ENCODE measurements around the gene WDR45B.
"Not testable (repeated sequence)": the region's sequence is repeated elsewhere in the genome, so short reads cannot be mapped to it uniquely, and the experiment has no call there.

The WDR45B gene

DNA sequence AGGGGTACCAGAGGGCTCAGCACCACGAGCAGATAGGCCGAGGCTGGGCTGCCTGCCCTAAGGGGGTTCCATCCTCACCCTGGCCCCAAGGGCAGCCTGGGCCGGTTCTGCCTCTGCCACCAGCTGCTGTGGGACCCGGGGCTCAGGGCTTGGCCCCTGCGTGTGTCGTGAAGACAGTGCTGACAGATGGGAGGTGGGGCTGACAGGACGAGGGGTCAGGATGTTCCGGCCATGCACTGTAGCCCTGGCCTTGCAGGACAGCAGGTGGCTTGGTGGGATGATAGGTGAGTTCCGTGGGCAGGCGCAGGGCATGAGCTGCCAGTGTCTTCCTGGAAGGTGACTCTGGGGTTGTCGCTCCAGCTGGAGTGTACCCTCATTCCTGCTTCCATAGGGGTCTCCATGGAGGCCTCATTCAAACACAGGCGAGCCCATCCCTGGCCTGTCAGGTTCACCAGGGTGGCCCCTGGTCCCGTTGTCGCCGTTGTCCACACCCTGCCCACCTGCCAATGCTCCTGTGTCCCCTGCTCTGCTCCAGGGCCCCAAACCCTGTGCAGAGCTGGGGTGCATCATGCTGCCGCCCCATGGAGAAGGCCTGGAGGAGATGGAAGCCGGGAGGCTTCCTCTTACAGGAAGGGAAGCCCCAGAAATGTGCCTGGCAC lies 57.2 kb downstream of the WDR45B start:
- DNase-seq (ENCODE audit: low read depth) = no peak
- H3K4me3 ChIP-seq (ENCODE audit: low read depth, low read length) = no peak overlapping the region
- TF ChIP-seq, protein P1, sequence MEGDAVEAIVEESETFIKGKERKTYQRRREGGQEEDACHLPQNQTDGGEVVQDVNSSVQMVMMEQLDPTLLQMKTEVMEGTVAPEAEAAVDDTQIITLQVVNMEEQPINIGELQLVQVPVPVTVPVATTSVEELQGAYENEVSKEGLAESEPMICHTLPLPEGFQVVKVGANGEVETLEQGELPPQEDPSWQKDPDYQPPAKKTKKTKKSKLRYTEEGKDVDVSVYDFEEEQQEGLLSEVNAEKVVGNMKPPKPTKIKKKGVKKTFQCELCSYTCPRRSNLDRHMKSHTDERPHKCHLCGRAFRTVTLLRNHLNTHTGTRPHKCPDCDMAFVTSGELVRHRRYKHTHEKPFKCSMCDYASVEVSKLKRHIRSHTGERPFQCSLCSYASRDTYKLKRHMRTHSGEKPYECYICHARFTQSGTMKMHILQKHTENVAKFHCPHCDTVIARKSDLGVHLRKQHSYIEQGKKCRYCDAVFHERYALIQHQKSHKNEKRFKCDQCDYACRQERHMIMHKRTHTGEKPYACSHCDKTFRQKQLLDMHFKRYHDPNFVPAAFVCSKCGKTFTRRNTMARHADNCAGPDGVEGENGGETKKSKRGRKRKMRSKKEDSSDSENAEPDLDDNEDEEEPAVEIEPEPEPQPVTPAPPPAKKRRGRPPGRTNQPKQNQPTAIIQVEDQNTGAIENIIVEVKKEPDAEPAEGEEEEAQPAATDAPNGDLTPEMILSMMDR (conservative IDR thresholded peaks at IDR 0.05; ENCODE audit: low read depth, low read length) = no peak

DNA sequence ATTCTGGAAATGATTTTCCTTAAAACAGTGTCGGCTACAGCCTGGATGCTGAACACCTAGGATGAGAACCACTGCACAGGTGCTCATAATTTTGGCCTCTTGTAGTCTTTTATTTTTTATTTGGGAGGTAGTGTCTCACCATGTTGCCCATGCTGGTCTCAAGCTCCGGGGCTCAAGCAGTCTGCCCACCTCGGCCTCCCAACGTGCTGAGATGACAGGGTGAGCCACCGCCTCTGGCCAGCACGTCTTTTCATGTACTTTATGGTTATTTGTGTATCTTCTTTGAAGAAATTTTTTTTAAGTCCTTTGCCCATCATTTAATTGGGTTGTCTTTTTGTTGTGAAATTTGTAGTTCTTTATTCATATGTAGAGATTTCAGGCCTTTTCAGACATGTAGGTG lies 58.0 kb downstream of the WDR45B start:
- no peak for DNase-seq (ENCODE audit: low read depth)
- TF ChIP-seq, protein P1 (conservative IDR thresholded peaks at IDR 0.05; ENCODE audit: low read depth, low read length) = no peak
- no peak overlapping the region for H3K4me3 ChIP-seq (ENCODE audit: low read depth, low read length)

DNA sequence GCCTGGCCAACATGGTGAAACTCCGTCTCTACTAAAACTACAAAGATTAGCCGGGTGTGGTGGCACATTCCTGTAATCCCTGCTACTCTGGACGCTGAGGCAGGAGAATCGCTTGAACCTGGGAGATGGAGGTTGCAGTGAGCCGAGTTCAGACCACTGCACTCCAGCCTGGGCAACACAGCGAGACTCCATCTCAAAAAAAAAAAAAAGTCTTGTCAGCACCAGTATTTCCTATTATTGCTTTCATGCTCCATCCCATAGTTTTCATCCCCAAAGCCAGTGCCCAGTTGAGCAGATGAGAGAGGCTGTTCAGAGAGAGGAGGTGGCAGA lies 58.4 kb downstream of the WDR45B start:
- no peak overlapping the region for H3K4me3 ChIP-seq (ENCODE audit: low read depth, low read length)
- TF ChIP-seq, protein P1 (conservative IDR thresholded peaks at IDR 0.05; ENCODE audit: low read depth, low read length) = no peak
- DNase-seq (ENCODE audit: low read depth) = no peak

DNA sequence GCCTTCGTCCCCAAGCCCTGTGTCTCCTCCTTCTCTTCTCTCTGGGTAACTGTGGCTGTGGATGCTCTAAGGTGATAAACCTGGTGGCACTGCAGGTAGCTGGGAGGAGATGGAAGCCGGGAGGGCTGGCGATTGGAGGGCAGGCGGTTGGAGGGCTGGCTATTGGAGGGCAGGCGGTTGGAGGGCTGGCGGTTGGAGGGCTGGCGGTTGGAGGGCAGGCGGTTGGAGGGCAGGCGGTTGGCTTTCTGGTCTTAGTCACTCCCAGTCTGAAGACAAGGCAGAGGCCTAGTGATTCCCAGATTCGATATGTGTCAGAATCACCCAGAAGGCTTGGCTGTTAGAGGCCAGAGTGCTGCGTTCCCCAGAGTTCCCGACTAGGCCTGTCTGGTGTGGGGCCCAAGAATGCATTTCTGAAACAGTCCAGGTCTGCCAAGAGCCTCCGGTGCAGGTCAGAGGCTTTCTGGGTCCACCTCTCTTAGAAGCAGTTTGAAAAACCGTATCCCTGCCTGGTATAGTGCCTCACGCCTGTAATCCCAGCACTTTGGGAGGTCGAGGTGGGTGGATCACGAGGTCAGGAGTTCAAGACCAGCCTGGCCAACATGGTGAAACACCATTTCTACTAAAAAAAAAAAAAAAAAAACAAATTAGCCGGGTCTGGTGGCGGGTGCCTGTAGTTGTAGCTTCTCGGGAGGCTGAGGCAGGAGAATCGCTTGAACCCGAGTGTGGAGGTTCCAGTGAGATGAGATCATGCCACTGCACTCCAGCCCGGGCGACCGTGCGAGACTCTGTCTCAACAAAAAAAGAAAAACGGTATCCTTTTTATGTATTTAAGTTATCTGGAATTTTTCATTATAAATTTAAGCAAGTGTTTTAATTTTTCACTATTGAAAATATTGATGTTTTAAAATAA lies 59.7 kb downstream of the WDR45B start:
- DNase-seq (ENCODE audit: low read depth) = no peak
- no peak overlapping the region for H3K4me3 ChIP-seq (ENCODE audit: low read depth, low read length)
- TF ChIP-seq, protein P1 (conservative IDR thresholded peaks at IDR 0.05; ENCODE audit: low read depth, low read length) = no peak

DNA sequence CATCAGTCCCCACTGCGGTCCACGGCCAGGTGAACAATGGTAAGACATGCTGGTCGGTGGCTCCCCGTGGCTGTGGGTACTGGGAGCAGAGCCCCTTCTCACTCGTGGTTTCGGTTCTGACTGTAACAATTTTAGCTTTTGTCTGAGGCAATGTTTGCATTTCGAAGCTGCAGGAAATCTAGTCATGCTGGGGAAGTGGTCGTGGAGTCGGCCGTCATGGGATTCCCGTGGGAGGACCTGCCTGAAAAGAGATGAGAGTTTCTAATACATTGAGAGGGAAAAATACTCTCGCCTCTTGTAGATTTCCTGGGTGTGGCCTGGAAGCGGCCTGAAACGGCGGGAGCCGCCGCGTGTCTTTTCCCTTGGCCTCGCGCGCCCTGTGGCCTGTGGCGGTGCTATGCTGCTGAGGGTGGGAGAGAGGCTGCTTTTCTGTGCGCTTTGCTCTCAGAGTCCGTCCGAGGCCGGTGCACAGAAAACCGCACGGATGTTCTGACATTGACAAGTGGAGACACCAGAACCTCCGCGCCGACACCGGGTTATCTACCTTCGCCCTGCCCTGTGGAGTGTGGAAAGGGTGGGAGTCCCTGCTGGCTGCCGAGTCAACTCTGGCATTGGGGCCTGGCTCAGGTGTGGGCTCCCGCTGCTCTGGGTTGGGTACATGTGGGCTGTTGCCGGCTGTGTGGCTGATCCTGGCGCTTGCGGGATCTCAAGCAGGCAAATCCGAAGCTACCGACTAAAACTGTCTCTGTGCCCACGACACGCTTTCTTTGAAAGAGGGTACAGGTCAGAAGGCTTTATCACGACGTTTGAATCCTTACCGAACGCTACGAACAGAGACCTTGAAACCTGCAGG lies 60.8 kb downstream of the WDR45B start:
- TF ChIP-seq, protein P1 (conservative IDR thresholded peaks at IDR 0.05; ENCODE audit: low read depth, low read length) = no peak
- DNase-seq (ENCODE audit: low read depth) = no peak
- no peak overlapping the region for H3K4me3 ChIP-seq (ENCODE audit: low read depth, low read length)

DNA sequence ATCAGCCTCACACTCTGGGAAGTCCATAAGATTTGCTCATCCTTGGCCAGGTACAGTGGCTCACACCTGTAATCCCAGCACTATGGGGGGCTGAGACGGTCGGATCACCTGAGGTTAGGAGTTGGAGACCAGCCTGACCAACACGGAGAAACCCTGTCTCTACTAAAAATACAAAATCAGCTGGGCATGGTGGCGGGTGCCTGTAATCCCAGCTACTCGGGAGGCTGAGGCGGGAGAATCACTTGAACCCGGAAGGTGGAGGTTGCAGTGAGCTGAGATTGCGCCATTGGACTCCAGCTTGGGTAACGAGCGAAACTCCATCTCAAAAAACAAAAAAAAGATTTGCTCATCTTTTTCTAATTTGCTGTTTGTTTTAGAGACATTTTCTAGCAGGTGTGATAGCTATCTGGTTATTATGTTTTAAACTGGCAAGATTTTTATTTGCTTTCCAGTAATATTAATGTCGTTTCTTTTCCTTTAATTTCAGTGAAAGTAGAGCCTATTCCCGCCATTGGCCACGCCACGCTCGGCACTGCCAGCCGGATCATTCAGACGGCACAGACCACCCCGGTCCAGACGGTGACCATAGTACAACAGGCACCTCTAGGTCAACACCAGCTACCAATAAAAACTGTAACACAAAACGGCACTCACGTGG lies 61.5 kb downstream of the WDR45B start:
- TF ChIP-seq, protein P1 (conservative IDR thresholded peaks at IDR 0.05; ENCODE audit: low read depth, low read length) = no peak
- DNase-seq (ENCODE audit: low read depth) = no peak
- H3K4me3 ChIP-seq (ENCODE audit: low read depth, low read length) = no peak overlapping the region

DNA sequence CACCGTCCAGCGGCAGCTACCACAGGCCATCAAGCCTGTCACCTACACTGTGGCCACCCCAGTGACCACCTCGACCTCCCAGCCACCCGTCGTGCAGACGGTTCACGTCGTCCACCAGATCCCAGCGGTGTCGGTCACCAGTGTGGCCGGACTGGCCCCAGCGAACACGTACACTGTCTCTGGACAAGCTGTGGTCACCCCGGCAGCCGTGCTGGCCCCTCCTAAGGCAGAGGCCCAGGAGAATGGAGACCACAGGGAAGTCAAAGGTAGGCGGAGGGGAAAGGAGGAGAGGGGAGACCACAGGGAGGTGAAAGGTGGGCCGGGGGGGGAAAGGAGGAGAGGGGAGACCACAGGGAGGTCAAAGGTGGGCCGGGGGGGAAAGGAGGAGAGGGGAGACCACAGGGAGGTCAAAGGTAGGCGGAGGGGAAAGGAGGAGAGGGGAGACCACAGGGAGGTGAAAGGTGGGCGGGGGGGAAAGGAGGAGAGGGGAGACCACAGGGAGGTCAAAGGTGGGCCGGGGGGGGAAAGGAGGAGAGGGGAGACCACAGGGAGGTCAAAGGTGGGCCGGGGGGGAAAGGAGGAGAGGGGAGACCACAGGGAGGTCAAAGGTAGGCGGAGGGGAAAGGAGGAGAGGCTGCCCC lies 62.2 kb downstream of the WDR45B start:
- not testable (repeated sequence) for H3K4me3 ChIP-seq (ENCODE audit: low read depth, low read length); DNase-seq (ENCODE audit: low read depth)

Data from choroid plexus epithelial cell (primary cell).